IMR-90 (cell line): ENCODE results near the gene PTPRU.

ENCODE experiments used
- CEBPB ChIP-seq: IDR thresholded peaks from 2 replicates; pipeline ENCODE4 v1.6.1; 2012; ENCODE audit warnings: low read depth, low read length, improper control_type of control experiment
- CTCF ChIP-seq: conservative IDR thresholded peaks from 2 replicates; pipeline ENCODE4 v1.5.1; 2012; ENCODE audit warnings: mild to moderate bottlenecking, low read depth, low read length, improper control_type of control experiment
- FOS ChIP-seq: fragments of 150-350 bp; IDR thresholded peaks from 2 replicates; pipeline ENCODE4 v1.6.1; 2016; ENCODE audit warnings: low read depth, low read length
- MXI1 ChIP-seq: IDR thresholded peaks from 2 replicates; pipeline ENCODE4 v1.6.1; 2012; ENCODE audit warnings: low read depth, mild to moderate bottlenecking, low read length, moderate library complexity, borderline replicate concordance
- POLR2A ChIP-seq: IDR thresholded peaks from 2 replicates; pipeline ENCODE4 v1.6.1; 2012; ENCODE audit warnings: mild to moderate bottlenecking, low read depth, low read length
- RFX5 ChIP-seq: IDR thresholded peaks from 2 replicates; pipeline ENCODE4 v1.8.0; 2012; ENCODE audit warnings: low read depth, mild to moderate bottlenecking, low read length, moderate library complexity

- TF ChIP-seq FOS (no peak), CTCF (no peak), POLR2A (no peak), RFX5 (no peak), CEBPB (no peak), MXI1 (no peak)
Observed at GRCh38 chr1:29299446-29299845, 63.1 kb downstream of the PTPRU start.
